Skin of body (tissue), 2 donors: Measurements from ENCODE around the gene KLF7. TPM values are rescaled to one million over a fixed set of nuclear protein-coding genes. Genes with fewer than 3 reads are reported as not detected.

Experiments used
- DNase-seq: peaks from one replicate; lab custom pipeline; 2025; lab: John Stamatoyannopoulos, UW
- total RNA-seq: library from RNA; depleted of rRNA; stranded (reverse); fragments of >200 nt; gene quantifications from one replicate; pipeline ENCODE4 v1.2.3, GENCODE V29; 2014

KLF7 gene
- total RNA-seq, 1 donor from 2014 or later, result 13.6 TPM

- DNase-seq, result no peak
These were observed 35.9 kb downstream of the KLF7 start for GRCh38 chr2:207129821-207130220.

DNA sequence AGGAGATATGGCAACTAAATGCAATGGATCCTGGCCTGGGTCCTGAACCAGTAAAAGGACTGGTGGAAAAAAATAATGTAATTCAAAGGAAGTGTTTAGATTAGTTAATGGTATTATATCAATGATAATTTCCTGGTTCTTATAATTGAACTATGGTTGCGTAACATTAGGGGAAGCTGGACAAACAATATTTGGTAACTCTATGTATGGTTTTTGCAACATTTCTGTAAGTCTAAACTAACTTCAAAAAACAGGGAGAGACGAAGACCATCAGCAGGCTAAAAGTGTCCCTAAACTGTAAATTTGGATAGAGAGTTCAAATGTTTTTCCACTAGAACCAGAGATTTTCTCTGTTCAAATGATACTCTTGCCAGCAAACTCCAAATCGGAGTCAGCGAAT lies 36.9 kb downstream of the KLF7 start:
- no peak for DNase-seq

- no peak for DNase-seq
These were observed 38.9 kb downstream of the KLF7 start for GRCh38 chr2:207126724-207127308.

DNA sequence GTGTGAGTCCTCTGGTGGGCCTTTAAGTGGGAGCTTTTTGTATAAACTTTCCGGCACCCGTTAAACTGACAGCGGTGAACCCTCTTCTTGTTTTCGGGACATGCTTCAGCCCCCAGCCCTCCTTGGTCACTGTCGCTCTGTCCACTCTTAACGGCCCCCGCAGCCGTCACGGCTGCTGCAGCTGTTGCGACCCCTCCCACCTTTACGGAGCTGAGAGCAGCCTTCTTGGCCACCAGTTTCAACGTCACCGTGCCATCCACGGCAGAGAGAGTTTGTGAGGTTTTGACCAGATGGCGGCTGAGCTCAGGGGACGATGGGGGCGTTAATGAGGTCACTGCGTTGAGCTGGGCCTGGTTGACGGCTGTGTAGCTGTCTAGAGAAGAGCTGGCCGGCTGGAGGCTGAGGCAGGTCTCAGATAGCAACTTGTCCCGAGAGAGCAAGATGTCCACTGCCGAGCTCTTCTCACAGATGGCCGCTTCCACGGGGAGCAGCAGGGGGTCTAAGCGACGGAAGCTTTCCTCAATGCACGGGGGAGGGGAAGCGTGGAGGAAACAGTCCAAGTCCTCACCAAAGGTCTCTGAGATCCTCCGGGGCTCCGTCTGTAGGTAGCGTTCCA lies 41.9 kb downstream of the KLF7 start:
- DNase-seq, result no peak

GRCh38 chr2:207123335-207123744 lies 42.4 kb downstream of the KLF7 start:
- no peak for DNase-seq

GRCh38 chr2:207122651-207123334 lies 43.0 kb downstream of the KLF7 start:
- DNase-seq, result no peak

DNA sequence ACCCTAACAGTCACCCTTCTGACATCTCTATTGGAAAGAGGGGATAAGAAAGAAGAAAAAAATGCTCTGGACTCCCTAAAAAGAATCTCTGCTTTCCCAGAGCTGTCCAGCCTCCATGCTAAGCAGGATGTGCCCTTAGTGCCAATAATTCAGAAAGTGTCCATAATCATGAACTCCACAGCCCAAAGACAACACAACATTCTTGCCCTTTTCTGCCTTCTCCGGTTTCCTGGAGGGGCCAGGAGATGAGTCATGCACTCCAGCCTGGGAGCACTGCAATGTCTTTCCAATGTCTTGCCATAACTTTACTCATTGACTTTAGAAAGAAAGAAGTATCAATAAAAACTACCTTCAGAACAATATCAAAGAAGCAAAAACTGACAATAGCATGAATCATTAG lies 44.0 kb downstream of the KLF7 start:
- no peak for DNase-seq

- no peak for DNase-seq
These were observed 46.7 kb downstream of the KLF7 start for GRCh38 chr2:207119048-207119447.

- no peak for DNase-seq
These were observed 48.1 kb downstream of the KLF7 start for GRCh38 chr2:207117668-207118067.

DNA sequence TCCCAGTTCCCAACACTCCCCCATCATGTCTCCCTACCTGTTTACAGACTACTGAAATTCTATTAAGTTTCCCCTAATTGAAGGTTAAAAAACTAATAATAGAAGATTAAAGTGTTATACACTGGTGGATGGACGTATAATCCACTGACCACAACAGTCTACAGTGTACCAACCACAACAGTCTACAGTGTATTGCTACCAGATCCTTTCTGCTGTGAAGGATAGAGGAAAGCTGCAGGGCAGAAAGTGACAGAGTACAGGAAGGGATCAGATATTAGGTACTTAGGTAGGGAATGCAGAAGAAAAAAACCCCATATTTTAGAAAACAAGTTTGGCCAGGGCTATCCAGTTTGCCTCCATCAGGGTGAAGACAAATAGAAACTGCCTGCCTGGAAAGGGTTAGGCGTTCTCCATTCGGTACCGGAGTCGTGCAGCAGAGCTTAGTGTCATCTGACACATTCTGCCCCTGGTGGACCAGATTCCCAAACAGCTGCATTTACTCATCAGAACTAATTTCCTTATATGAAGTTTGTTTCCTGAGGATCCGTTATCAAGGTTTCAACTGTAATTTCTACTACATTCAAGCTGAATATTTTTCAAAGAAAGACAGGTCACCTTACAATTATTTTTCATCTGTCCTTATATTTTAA lies 49.9 kb downstream of the KLF7 start:
- no peak for DNase-seq

DNA sequence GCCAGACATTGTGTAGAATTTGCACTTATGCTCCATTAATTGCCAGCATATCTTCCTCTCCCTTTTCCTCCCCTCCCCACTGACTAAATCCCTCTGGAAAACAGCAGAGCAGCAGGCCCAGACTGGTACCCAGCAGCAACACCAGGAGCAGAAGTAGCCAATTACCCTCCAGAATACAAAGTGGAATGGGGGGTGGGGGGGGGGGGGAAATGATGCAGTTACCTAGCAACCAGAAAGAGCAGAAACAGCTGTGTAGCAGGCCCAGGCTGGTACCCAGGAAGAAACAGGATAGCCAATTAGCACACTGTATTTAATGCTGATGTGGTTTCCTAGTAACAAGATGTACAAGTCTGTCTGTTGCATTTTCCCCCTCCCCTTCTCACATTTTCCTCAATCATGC lies 52.3 kb downstream of the KLF7 start:
- DNase-seq, result no peak

- DNase-seq, result no peak
These were observed 53.0 kb downstream of the KLF7 start for GRCh38 chr2:207112785-207113184.

- DNase-seq, result no peak
These were observed 53.4 kb downstream of the KLF7 start for GRCh38 chr2:207112383-207112782.

- DNase-seq, result no peak
These were observed 54.0 kb downstream of the KLF7 start for GRCh38 chr2:207111757-207112156.

GRCh38 chr2:207110715-207111114 lies 55.0 kb downstream of the KLF7 start:
- DNase-seq, result no peak

- DNase-seq, result no peak
These were observed 55.4 kb downstream of the KLF7 start for GRCh38 chr2:207110310-207110709.

DNA sequence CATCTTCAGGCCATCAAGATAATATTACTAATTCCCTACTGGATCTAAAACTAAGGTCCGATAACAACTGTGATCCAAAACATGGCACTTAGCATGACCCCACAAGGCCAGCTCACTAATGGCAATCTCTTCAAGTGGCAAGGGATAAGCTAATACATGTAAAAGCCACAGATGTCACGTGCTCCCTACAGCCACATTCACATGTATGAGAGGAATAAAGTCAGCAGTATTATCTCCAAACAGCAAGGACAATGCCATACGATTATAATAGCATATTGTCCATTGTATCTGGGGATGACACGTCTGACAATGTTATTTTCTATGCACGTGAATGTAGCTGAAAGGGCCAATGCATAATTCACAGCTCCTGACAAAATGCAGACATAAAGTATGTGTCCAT lies 56.0 kb downstream of the KLF7 start:
- DNase-seq, result no peak

GRCh38 chr2:207108440-207108839 lies 57.3 kb downstream of the KLF7 start:
- DNase-seq, result no peak

DNA sequence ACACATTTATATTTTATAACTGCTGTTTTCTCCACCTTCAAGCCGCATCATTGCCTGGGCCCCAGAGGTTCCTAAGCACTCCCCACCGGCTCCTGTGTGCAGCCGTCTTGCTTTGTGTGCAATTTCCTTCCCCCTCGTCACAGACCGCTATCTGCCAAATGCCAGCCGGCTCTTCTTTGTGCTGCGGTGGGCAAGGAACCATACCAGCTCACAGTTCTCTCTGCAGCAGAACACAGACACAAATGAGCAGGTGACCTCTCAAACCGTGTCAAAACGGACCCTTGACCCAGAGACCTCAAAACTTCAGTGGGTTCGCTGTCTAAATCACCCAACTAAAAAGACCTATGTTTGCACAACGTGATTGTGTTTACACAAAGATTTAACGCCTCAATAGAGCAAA lies 58.2 kb downstream of the KLF7 start:
- DNase-seq, result no peak

DNA sequence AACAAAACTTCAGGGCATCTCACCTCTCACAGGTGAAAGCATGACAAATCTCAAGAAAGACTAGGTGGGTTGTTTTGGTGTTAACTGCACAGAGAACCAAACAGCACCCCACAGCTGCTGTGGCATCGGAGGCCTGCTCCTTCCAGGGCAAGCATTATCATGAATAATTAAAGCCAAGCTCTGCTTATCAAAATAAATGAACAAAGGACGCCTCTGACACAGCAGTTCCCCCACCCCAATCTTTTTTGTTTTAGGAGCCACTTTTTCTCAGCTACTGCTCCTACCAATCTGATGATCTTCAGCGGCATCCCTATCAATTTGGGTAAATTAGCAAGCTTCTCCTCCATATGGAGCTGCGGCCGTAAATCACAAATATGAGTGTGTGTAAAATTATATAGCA lies 58.6 kb downstream of the KLF7 start:
- DNase-seq, result no peak

DNA sequence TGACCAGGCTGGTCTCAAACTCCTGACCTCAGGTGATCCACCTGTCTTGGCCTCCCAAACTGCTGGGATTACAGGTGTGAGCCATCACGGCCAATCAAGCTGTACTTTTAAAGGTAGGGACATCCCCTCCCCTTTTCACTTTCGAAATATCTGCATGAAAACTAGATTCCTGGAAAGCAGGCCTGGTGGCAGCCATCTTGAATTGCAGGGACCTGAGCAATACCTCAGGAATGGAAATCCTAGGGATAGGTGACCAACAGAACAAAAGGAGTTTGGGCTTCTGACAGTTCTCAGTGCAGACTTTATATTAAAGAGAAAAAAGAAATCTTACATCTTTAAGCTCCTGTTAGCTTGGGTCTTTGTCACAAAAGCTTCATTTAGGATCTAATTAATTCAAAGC lies 62.6 kb downstream of the KLF7 start:
- no peak for DNase-seq

DNA sequence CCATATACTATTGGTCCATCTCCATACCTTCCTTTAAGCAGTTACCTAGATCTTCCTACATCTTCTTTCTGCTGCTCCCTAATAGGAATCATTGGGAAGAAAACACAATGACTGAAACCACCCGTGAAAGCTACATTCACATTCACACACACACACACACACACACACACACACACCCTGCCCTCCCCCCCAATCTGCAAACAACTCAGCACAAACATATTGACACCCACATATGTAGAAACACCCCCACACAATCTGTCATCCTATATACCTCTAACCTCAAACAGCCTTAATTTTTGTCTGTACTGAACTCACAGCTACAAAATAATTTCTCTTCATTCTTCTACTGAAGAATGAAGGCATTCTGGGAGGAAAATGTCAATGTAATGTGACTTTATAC lies 63.8 kb downstream of the KLF7 start:
- DNase-seq, result no peak

- DNase-seq, result no peak
These were observed 68.5 kb downstream of the KLF7 start for GRCh38 chr2:207097278-207097677.
